Endothelial cell of umbilical vein (primary cell): ENCODE results near the gene DNAJC27. TPM values are rescaled to one million over a fixed set of nuclear protein-coding genes. Genes with fewer than 3 reads are reported as not detected.

Experiments
- BruUV-seq: library from RNA; stranded (reverse); fragments of 400-500 nt; replicated peaks from 2 replicates; lab custom pipeline; 2021; lab: Mats Ljungman, UMichigan
- CTCF ChIA-PET: fragments of 300-600, 350-600 bp; sonication (Branson Sonifier 250); formaldehyde crosslinking; loops from one replicate; lab custom pipeline; 2021; ENCODE audit warnings: antibody characterized with exemption, inconsistent platforms; lab: Charles Lee
- POLR2A ChIA-PET: fragments of 300-600, 350-600 bp; sonication (Branson Sonifier 250); formaldehyde crosslinking; loops from one replicate; lab custom pipeline; 2021; ENCODE audit warnings: antibody characterized with exemption, inconsistent platforms; lab: Charles Lee
- DNase-seq: peaks from one replicate; pipeline ENCODE4 v3.0.0-alpha.2; 2011; ENCODE audit warnings: low read depth, low spot score
- FAIRE-seq: peaks from 2 replicates; lab custom pipeline; 2011; peaks lifted over from hg19 to GRCh38; lab: Jason Lieb, UNC
- H2AFZ ChIP-seq: 2 replicates; pipeline ENCODE4 v1.6.0; 2012; ENCODE audit warnings: low read depth, low read length, control low read depth, inconsistent platforms
- H3K27ac ChIP-seq: 2 replicates; pipeline ENCODE4 v1.5.1; 2011; ENCODE audit warnings: low read depth, mild to moderate bottlenecking, control low read depth, low read length, moderate library complexity; ENCODE audit not compliant: insufficient read depth
- H3K27me3 ChIP-seq, 2 experiments: 2 replicates each; pipeline versions ENCODE4 v1.6.0 to v1.6.1; 2011; ENCODE audit warnings: low read length in 2 of 2, mixed read lengths in 1 of 2; ENCODE audit not compliant: control insufficient read depth in 2 of 2, insufficient read depth in 2 of 2
- H3K36me3 ChIP-seq, 2 experiments: 2 replicates in 1 of 2; 3 replicates in 1 of 2; pipeline ENCODE4 v1.5.1; 2011; ENCODE audit warnings: low read length in 2 of 2, mild to moderate bottlenecking in 1 of 2, moderate library complexity in 1 of 2; ENCODE audit not compliant: control insufficient read depth in 2 of 2, insufficient read depth in 2 of 2; ENCODE audit errors: extremely low read depth in 1 of 2
- H3K4me1 ChIP-seq: 3 replicates; pipeline ENCODE4 v1.5.1; 2011; ENCODE audit warnings: mild to moderate bottlenecking, low read length; ENCODE audit not compliant: control insufficient read depth, insufficient read depth; ENCODE audit errors: extremely low read depth
- H3K4me2 ChIP-seq: 2 replicates; pipeline ENCODE4 v1.6.1; 2011; ENCODE audit warnings: low read length, control low read depth, mixed read lengths; ENCODE audit not compliant: insufficient read depth
- H3K4me3 ChIP-seq, 3 experiments: fragments of 200-600 bp in 1 of 3; sonication (generic), shearing (Covaris generic) in 1 of 3; replicated peaks in 1 of 3; 2 replicates each; pipeline ENCODE4 v1.5.1; 2011 to 2016; ENCODE audit warnings: control low read depth in 3 of 3, low read length in 3 of 3, mild to moderate bottlenecking in 2 of 3, inconsistent platforms in 1 of 3, low read depth in 1 of 3, moderate library complexity in 1 of 3; ENCODE audit not compliant: insufficient read depth in 1 of 3
- H3K79me2 ChIP-seq: 2 replicates; pipeline ENCODE4 v1.6.0; 2012; ENCODE audit warnings: low read length, inconsistent platforms; ENCODE audit not compliant: control insufficient read depth, insufficient read depth
- H3K9ac ChIP-seq: replicated peaks from 2 replicates; pipeline ENCODE3; 2011; ENCODE audit warnings: low read length, control low read depth; ENCODE audit not compliant: insufficient read depth; ENCODE audit errors: extremely low read depth
- H3K9me1 ChIP-seq: replicated peaks from 3 replicates; pipeline ENCODE4 v1.6.0; 2011; ENCODE audit warnings: mild to moderate bottlenecking, low read length; ENCODE audit not compliant: control insufficient read depth, insufficient read depth; ENCODE audit errors: extremely low read depth
- H3K9me3 ChIP-seq: replicated peaks from 2 replicates; pipeline ENCODE4 v1.5.1; 2012; ENCODE audit warnings: low read length, inconsistent platforms; ENCODE audit not compliant: control insufficient read depth, insufficient read depth
- H4K20me1 ChIP-seq: replicated peaks from 2 replicates; pipeline ENCODE3; 2011; ENCODE audit warnings: mild to moderate bottlenecking, low read length; ENCODE audit not compliant: control insufficient read depth, insufficient read depth; ENCODE audit errors: extremely low read depth
- CTCF ChIP-seq, 2 donors: IDR thresholded peaks; 1 replicate in 1 of 2; 2 replicates in 1 of 2; pipeline ENCODE4 v1.5.1; 2011; ENCODE audit warnings: low read length in 2 of 2, mild to moderate bottlenecking in 2 of 2, moderate library complexity in 2 of 2, control low read depth in 1 of 2, inconsistent platforms in 1 of 2, low read depth in 1 of 2; ENCODE audit not compliant: insufficient read depth in 1 of 2; ENCODE audit errors: extremely low read depth in 1 of 2
- EZH2 ChIP-seq: IDR thresholded peaks from 2 replicates; pipeline ENCODE4 v1.6.1; 2012; ENCODE audit warnings: borderline replicate concordance, low read depth, mild to moderate bottlenecking, moderate library complexity, low read length, inconsistent platforms; ENCODE audit not compliant: severe bottlenecking
- FOS ChIP-seq: IDR thresholded peaks from 2 replicates; pipeline ENCODE4 v1.6.1; 2011; ENCODE audit warnings: mild to moderate bottlenecking, low read length, moderate library complexity, borderline replicate concordance; ENCODE audit not compliant: insufficient read depth
- GATA2 ChIP-seq: IDR thresholded peaks from 2 replicates; pipeline ENCODE4 v1.7.0; 2011; ENCODE audit warnings: low read depth, mild to moderate bottlenecking, moderate library complexity, mixed read lengths, low read length; ENCODE audit not compliant: insufficient read length, insufficient read depth
- JUN ChIP-seq: IDR thresholded peaks from 2 replicates; pipeline ENCODE4 v1.6.1; 2011; ENCODE audit warnings: borderline replicate concordance, low read depth; ENCODE audit not compliant: insufficient read length, insufficient read depth
- MYC ChIP-seq: IDR thresholded peaks from one replicate; pipeline ENCODE4 v1.6.1; 2011; ENCODE audit warnings: mild to moderate bottlenecking, low read depth, low read length
- POLR2A ChIP-seq: IDR thresholded peaks from 2 replicates; pipeline ENCODE4 v1.6.1; 2012; ENCODE audit warnings: low read depth, mild to moderate bottlenecking, control low read depth, low read length
- POLR2AphosphoS5 ChIP-seq: IDR thresholded peaks from 2 replicates; pipeline ENCODE4 v1.6.1; 2012; ENCODE audit warnings: low read depth, mild to moderate bottlenecking, control low read depth, low read length, moderate library complexity; ENCODE audit not compliant: insufficient read depth
- dilution Hi-C: fragments of 300-500 bp; cut with MboI; formaldehyde crosslinking; loops from one replicate; pipeline ENCODE4 v1.15.0; 2019; ENCODE audit warnings: low sequenced_read_pairs; ENCODE audit not compliant: extremely low pct_ligation_motif_present
- intact Hi-C: fragments of 100-400 bp; cut with micrococcal nuclease; formaldehyde crosslinking; loops from one replicate; pipeline ENCODE4 v1.10.0; 2022
- polyA plus RNA-seq, 4 experiments: library from polyadenylated mRNA; depleted of rRNA in 3 of 4; stranded (reverse) in 3 of 4; unstranded in 1 of 4; fragments of >200 nt; gene quantifications; 2 replicates each; pipeline versions ENCODE4 v1.2.1 to v1.2.3, GENCODE V29; 2011 to 2012; ENCODE audit warnings: missing spikeins in 1 of 4
- total RNA-seq: library from RNA; stranded (reverse); gene quantifications from 2 replicates; pipeline ENCODE4 v1.2.3, GENCODE V29; 2021
- TF ChIP-seq, protein P1 (sequence below): IDR thresholded peaks from 2 replicates; pipeline ENCODE4 v1.6.1; 2011; ENCODE audit not compliant: insufficient read depth, insufficient read length

DNAJC27 gene
- total and polyA plus RNA-seq, 2 donors (not counting 3 experiments of a cell fraction or from before 2014, with no cell fraction given): 1.3 to 3.2 TPM

DNA sequence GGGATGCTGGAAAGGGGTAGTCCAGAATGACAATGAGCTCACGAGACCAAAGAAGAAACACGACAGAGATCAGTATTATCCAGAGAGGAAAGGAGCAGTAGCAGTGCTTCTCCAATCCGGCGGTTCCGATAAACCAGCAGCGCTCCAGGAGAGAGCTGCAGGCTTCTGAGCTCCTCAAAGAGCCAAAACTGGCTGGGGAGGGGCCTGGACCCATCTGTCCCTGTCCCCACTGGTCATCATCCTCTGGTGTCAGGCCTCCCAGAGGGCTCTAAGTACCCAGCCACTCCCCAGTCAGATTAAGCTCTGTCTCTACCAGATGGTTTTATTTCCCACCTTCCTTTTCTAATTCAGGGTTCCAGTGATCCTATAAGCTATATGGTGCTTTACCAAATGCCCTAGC is 23.2 kb downstream of the DNAJC27 start:
- Histone ChIP-seq H3K4me1 (no peaks in the 10 kb centered on the region), H4K20me1 (no peaks in the 10 kb centered on the region), H3K9me1 (no peaks in the 10 kb centered on the region), H2AFZ (no peak overlapping the region), H3K4me2 (no peak overlapping the region), H3K4me3 (no peak overlapping the region), H3K27me3 (no peaks in the 10 kb centered on the region), H3K36me3 (peaks cover 0 to 4% of the 10 kb centered on the region in 2 experiments), H3K9me3 (no peaks in the 10 kb centered on the region), H3K9ac (no peak overlapping the region), H3K79me2 (no peaks in the 10 kb centered on the region), H3K27ac (no peak overlapping the region)
- ChIA-PET POLR2A (no interaction called here), CTCF (interaction anchor here (1.1 to 1.6 kb wide), 4 partner anchors 8 to 73 kb away, joined by 3 to 7 read pairs (median 4); no protein-coding TSS in a partner anchor)
- no TSS peak for BruUV-seq
- intact Hi-C loops: no loop called here
- DNase-seq (no peak), FAIRE-seq (no peak)
- TF ChIP-seq MYC (no peak), FOS (no peak)
- dilution Hi-C loops: no loop called here

DNA sequence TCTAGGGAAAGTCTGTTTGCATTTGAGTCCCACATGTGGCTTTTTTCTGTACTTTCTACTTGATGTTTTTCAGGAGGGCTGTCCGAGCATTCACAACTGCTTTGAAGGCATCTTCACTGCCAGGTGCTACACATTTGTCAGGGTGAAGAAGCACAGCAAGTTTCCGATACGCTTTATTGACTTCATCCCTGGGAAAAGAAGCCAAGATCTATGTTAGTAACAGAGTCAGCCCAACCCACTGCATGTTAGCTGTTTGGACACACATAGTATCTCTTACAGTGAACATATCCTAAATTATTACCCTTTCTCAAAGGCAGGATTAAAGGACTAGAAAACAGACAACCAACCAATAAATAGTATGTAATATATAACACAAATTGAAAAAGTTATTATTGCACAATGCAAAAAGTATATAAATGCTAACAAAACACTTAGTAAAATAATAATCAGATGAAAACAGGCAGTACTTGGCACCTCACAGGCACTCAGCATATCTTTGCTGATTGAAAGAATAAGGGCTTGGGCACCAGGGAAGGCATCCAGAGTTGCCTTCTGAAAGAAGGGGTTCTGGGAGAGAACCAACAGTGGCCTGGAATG is 24.1 kb downstream of the DNAJC27 start:
- H3K79me2 ChIP-seq: no peaks in the 10 kb centered on the region
- no peaks in the 10 kb centered on the region for H3K9me3 ChIP-seq
- no peaks in the 10 kb centered on the region for H3K27me3 ChIP-seq
- DNase-seq: no peak
- H3K4me2 ChIP-seq: no peak overlapping the region
- intact Hi-C loops: no loop called here
- no peaks in the 10 kb centered on the region for H3K4me1 ChIP-seq
- no peak overlapping the region for H2AFZ ChIP-seq
- CTCF ChIA-PET: interaction anchor here (1.1 to 1.6 kb wide), 2 partner anchors 10 to 28 kb away, joined by 5 to 7 read pairs; no protein-coding TSS in a partner anchor
- H3K4me3 ChIP-seq: no peak overlapping the region
- no peak overlapping the region for H3K9ac ChIP-seq
- H4K20me1 ChIP-seq: no peaks in the 10 kb centered on the region
- no peak for TF ChIP-seq GATA2
- TF ChIP-seq POLR2AphosphoS5: no peak
- TF ChIP-seq CTCF (IDR thresholded peaks at IDR 0.05; ENCODE audit: extremely low read depth in 1 of 2, insufficient read depth in 1 of 2, low read depth in 1 of 2, low read length in 2 of 2): no peak
- TF ChIP-seq EZH2: no peak
- no peak for TF ChIP-seq MYC
- TF ChIP-seq POLR2A: no peak
- TF ChIP-seq FOS: no peak
- TF ChIP-seq, protein P1, sequence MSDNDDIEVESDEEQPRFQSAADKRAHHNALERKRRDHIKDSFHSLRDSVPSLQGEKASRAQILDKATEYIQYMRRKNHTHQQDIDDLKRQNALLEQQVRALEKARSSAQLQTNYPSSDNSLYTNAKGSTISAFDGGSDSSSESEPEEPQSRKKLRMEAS: no peak
- no peak for TF ChIP-seq JUN
- POLR2A ChIA-PET: no interaction called here
- no peaks in the 10 kb centered on the region for H3K9me1 ChIP-seq
- no peak for FAIRE-seq
- H3K36me3 ChIP-seq: peaks cover 0 to 3% of the 10 kb centered on the region in 2 experiments
- no peak overlapping the region for H3K27ac ChIP-seq
- dilution Hi-C loops: no loop called here
- BruUV-seq: no TSS peak
